Heart left ventricle (tissue), 13 donors: ENCODE measurements around the gene KIAA0408.

ENCODE experiments used
- POLR2A ChIP-seq, 2 donors: fragments of 450-650 bp; IDR thresholded peaks; one replicate each; pipeline ENCODE4 v1.6.1; 2017; ENCODE audit warnings: antibody characterized with exemption in 2 of 2, mild to moderate bottlenecking in 2 of 2, moderate library complexity in 2 of 2
- TF ChIP-seq, protein P1 (sequence below), 12 donors: fragments of 200-600 bp; sonication (generic) in 4 of 12; IDR thresholded peaks; one replicate each; pipeline versions ENCODE4 v1.5.0 to v1.8.0; 2018 to 2022; ENCODE audit warnings: antibody characterized with exemption in 12 of 12, mild to moderate bottlenecking in 5 of 12
- donor health status: ischemic (EF 13 %, LVEDD 7.1; RV severe dilation, severe dysfunction).
- donor health status: DM: no; HTN: yes; CAD: no.
- donor health status: DM: no; HTN: no; CAD: no.
- donor health status: ischemic (EF 25% LVEDD 6.9; RV normal size, moderate dysfunction).
- donor health status: ischemic (EF 25% LVEDD 5.7; RV mildly dilated, moderate dysfunction).
- donor health status: ischemic (EF 35%, LVEDD 5.7; RV mildly dilated, moderate dysfunction).
- donor health status: nonischemic (EF 11% LVEDD 7.7; RV severe dilation, severe dysfunction).
- donor health status: DM: yes; HTN: yes; CAD: no.
- donor health status: PGD.
- donor health status: ischemic (EF 29% LVEDD 5.4; RV normal size, mild dysfunction).
- donor health status: nonischemic (EF 23%, LVEDD 6.1; RV moderate dilation, normal function).

DNA sequence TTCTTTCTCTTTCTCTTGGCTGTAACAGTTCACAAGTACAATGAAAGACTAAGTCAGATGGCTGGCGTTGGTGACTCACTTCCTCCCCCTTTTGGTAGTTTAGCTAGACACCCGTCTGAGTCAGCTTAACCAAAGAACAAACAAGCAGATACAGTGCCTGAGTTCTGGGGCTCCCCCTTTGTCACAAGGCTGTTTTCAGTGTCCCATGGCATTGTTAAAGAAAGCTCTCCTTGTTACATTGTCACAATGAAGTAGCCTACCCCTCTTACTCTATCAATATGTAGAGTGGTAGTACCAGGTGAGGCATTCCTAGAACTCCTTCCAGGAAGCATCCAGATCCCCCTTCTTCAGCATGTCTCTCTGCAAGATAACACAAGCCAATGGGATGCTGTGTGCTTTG, 38.6 kb downstream of the KIAA0408 start:
- TF ChIP-seq, protein P1, sequence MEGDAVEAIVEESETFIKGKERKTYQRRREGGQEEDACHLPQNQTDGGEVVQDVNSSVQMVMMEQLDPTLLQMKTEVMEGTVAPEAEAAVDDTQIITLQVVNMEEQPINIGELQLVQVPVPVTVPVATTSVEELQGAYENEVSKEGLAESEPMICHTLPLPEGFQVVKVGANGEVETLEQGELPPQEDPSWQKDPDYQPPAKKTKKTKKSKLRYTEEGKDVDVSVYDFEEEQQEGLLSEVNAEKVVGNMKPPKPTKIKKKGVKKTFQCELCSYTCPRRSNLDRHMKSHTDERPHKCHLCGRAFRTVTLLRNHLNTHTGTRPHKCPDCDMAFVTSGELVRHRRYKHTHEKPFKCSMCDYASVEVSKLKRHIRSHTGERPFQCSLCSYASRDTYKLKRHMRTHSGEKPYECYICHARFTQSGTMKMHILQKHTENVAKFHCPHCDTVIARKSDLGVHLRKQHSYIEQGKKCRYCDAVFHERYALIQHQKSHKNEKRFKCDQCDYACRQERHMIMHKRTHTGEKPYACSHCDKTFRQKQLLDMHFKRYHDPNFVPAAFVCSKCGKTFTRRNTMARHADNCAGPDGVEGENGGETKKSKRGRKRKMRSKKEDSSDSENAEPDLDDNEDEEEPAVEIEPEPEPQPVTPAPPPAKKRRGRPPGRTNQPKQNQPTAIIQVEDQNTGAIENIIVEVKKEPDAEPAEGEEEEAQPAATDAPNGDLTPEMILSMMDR (IDR thresholded peaks at IDR 0.05) = peak in 11 of 12 donors; percentile 10 to 69 (median 46)
- no peak for TF ChIP-seq POLR2A (IDR thresholded peaks at IDR 0.05)
